GM23338 (cell line): ENCODE results near the gene PTGER2. TPM values are rescaled to one million over a fixed set of nuclear protein-coding genes. Genes with fewer than 3 reads are reported as not detected.

Experiments
- ATAC-seq: fragments of 200-7000 bp; cut with Tn5 transposase; 3 replicates; pipeline ENCODE4 v1.9.1; 2020
- DNase-seq: peaks from one replicate; pipeline ENCODE4 v3.0.0-alpha.2; 2015; ENCODE audit warnings: low spot score
- H2AFZ ChIP-seq: fragments of 200-600 bp; sonication (generic); 2 replicates; pipeline ENCODE4 v1.8.0; 2016; ENCODE audit warnings: antibody characterized with exemption, mild to moderate bottlenecking, moderate library complexity
- H3F3A ChIP-seq: fragments of 200-600 bp; sonication (generic); replicated peaks from 2 replicates; pipeline ENCODE4 v1.8.0; 2017; ENCODE audit warnings: antibody characterized with exemption, mixed run types, low read depth
- H3K27ac ChIP-seq: fragments of 200-600 bp; sonication (generic); 2 replicates; pipeline ENCODE4 v1.6.1; 2016; ENCODE audit warnings: low read depth
- H3K27me3 ChIP-seq: fragments of 200-600 bp; sonication (generic); 2 replicates; pipeline ENCODE4 v1.8.0; 2016; ENCODE audit warnings: mild to moderate bottlenecking, mixed run types, moderate library complexity; ENCODE audit not compliant: insufficient read depth
- H3K36me3 ChIP-seq: fragments of 200-600 bp; sonication (generic); 2 replicates; pipeline ENCODE4 v1.8.0; 2016; ENCODE audit warnings: mild to moderate bottlenecking; ENCODE audit not compliant: insufficient read depth
- H3K4me1 ChIP-seq: fragments of 200-600 bp; sonication (generic); 2 replicates; pipeline ENCODE4 v1.8.0; 2016; ENCODE audit warnings: mild to moderate bottlenecking, moderate library complexity; ENCODE audit not compliant: insufficient read depth
- H3K4me2 ChIP-seq: fragments of 200-600 bp; sonication (generic); 2 replicates; pipeline ENCODE4 v1.7.1; 2017; ENCODE audit warnings: mixed run types
- H3K4me3 ChIP-seq: fragments of 200-600 bp; sonication (generic); 2 replicates; pipeline ENCODE4 v1.6.1; 2016; ENCODE audit warnings: mixed run types
- H3K79me2 ChIP-seq: fragments of 200-600 bp; sonication (generic); replicated peaks from 2 replicates; pipeline ENCODE4 v1.8.0; 2017; ENCODE audit warnings: mild to moderate bottlenecking; ENCODE audit not compliant: insufficient read depth
- H3K9me2 ChIP-seq: fragments of 200-600 bp; sonication (generic); 2 replicates; pipeline ENCODE4 v1.8.0; 2017; ENCODE audit not compliant: insufficient read depth
- H4K20me1 ChIP-seq: fragments of 200-600 bp; sonication (generic); replicated peaks from 2 replicates; pipeline ENCODE4 v1.8.0; 2017; ENCODE audit warnings: mild to moderate bottlenecking; ENCODE audit not compliant: insufficient read depth
- H3K27ac Mint-ChIP-seq: 2 replicates; pipeline ENCODE4 v1.8.0; 2020; ENCODE audit warnings: inconsistent platforms, mild to moderate bottlenecking, moderate library complexity, mixed read lengths
- H3K27me3 Mint-ChIP-seq: 3 replicates; pipeline ENCODE4 v1.8.0; 2022; ENCODE audit warnings: low read depth, mild to moderate bottlenecking, moderate library complexity, mixed read lengths, inconsistent platforms; ENCODE audit not compliant: insufficient read depth, poor library complexity
- H3K36me3 Mint-ChIP-seq: 3 replicates; pipeline ENCODE4 v1.8.0; 2021; ENCODE audit warnings: low read depth, mild to moderate bottlenecking, inconsistent platforms, moderate library complexity, mixed read lengths
- H3K4me1 Mint-ChIP-seq: 3 replicates; pipeline ENCODE4 v1.8.0; 2020; ENCODE audit warnings: mild to moderate bottlenecking, inconsistent platforms, mixed read lengths
- H3K4me3 Mint-ChIP-seq: 3 replicates; pipeline ENCODE4 v1.8.0; 2021; ENCODE audit warnings: moderate library complexity, mild to moderate bottlenecking, inconsistent platforms, mixed read lengths
- H3K9me3 Mint-ChIP-seq: 3 replicates; pipeline ENCODE4 v1.8.0; 2020; ENCODE audit warnings: moderate library complexity, mild to moderate bottlenecking, inconsistent platforms, mixed read lengths
- EZH2 ChIP-seq: fragments of 200-600 bp; sonication (generic); IDR thresholded peaks from one replicate; pipeline ENCODE4 v1.8.0; 2017; ENCODE audit warnings: antibody characterized with exemption, mild to moderate bottlenecking, low read depth; ENCODE audit not compliant: unreplicated experiment
- EZH2phosphoT487 ChIP-seq: fragments of 200-600 bp; sonication (generic); IDR thresholded peaks from one replicate; pipeline ENCODE4 v1.8.1; 2018; ENCODE audit warnings: antibody characterized with exemption; ENCODE audit not compliant: unreplicated experiment
- NANOG ChIP-seq: IDR thresholded peaks from 2 replicates; pipeline ENCODE4 v1.6.1; 2016; ENCODE audit warnings: antibody characterized with exemption, borderline replicate concordance
- POLR2AphosphoS5 ChIP-seq: IDR thresholded peaks from 2 replicates; pipeline ENCODE4 v1.6.1; 2016; ENCODE audit warnings: antibody characterized with exemption, low read depth
- STAT1 ChIP-seq: IDR thresholded peaks from one replicate; pipeline ENCODE4 v1.6.1; 2016; ENCODE audit warnings: antibody characterized with exemption; ENCODE audit not compliant: unreplicated experiment
- polyA plus RNA-seq: library from polyadenylated mRNA; unstranded; fragments of >200 nt; fragmentation: Nextera tagmentation; extraction: Ambion mirVana; gene quantifications from 2 replicates; pipeline ENCODE4 v1.2.1, GENCODE V29; 2016
- total RNA-seq: library from RNA; depleted of rRNA; stranded (reverse); fragments of >200 nt; shearing (Covaris generic); gene quantifications from 2 replicates; pipeline ENCODE4 v1.2.3, GENCODE V29; 2014
- TF ChIP-seq, protein P1 (sequence below): IDR thresholded peaks from 2 replicates; pipeline ENCODE4 v1.6.1; 2016; ENCODE audit warnings: antibody characterized with exemption
- TF ChIP-seq, protein P2 (sequence below): IDR thresholded peaks from one replicate; pipeline ENCODE4 v1.6.1; 2018; ENCODE audit warnings: antibody characterized with exemption; ENCODE audit not compliant: unreplicated experiment
- TF ChIP-seq, protein P3 (sequence below): fragments of 250-450 bp; sonication (Bioruptor Pico); IDR thresholded peaks from 2 replicates; pipeline ENCODE4 v1.5.0; 2020; ENCODE audit warnings: mild to moderate bottlenecking, moderate library complexity

The PTGER2 gene
- total and polyA plus RNA-seq, 2 experiments from 2014 or later = 1.3 TPM

DNA sequence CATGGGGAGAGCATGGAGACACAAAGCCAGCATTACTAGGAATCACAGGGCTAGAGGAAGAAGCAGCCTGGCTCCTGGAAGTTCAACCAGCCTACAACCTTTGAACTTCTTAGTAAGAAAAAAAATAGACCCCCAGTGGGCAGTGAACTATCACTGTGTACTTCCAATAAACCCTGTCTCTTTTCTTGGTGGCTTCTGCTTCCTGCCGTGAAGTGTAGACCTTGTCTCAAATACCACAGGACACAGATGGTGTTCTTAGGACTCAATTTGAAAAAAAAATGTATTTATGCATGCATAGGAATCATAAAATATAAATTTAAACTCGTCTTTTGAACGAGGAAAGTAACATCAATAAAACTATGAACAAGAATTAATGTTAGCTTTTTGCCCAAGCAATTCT is 3.6 kb upstream of the PTGER2 start:
- no peak overlapping the region for H2AFZ ChIP-seq
- H3K4me2 ChIP-seq = no peak overlapping the region
- Mint-ChIP-seq H3K27me3 (peaks cover 29% of the 10 kb centered on the region), H3K36me3 (no peaks in the 10 kb centered on the region; the same call in 2 of the 3 replicates), H3K4me1 (peaks cover 13% of the 10 kb centered on the region; the same call in 2 of the 3 replicates), H3K27ac (no peak overlapping the region), H3K4me3 (no peak overlapping the region), H3K9me3 (peaks cover 3% of the 10 kb centered on the region; the same call in 1 of the 3 replicates)
- DNase-seq = no peak
- ATAC-seq = no peak
- TF ChIP-seq NANOG (no peak), EZH2phosphoT487 (no peak), EZH2 (no peak), POLR2AphosphoS5 (no peak)
- TF ChIP-seq, protein P1, sequence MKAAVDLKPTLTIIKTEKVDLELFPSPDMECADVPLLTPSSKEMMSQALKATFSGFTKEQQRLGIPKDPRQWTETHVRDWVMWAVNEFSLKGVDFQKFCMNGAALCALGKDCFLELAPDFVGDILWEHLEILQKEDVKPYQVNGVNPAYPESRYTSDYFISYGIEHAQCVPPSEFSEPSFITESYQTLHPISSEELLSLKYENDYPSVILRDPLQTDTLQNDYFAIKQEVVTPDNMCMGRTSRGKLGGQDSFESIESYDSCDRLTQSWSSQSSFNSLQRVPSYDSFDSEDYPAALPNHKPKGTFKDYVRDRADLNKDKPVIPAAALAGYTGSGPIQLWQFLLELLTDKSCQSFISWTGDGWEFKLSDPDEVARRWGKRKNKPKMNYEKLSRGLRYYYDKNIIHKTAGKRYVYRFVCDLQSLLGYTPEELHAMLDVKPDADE = no peak
- TF ChIP-seq, protein P2, sequence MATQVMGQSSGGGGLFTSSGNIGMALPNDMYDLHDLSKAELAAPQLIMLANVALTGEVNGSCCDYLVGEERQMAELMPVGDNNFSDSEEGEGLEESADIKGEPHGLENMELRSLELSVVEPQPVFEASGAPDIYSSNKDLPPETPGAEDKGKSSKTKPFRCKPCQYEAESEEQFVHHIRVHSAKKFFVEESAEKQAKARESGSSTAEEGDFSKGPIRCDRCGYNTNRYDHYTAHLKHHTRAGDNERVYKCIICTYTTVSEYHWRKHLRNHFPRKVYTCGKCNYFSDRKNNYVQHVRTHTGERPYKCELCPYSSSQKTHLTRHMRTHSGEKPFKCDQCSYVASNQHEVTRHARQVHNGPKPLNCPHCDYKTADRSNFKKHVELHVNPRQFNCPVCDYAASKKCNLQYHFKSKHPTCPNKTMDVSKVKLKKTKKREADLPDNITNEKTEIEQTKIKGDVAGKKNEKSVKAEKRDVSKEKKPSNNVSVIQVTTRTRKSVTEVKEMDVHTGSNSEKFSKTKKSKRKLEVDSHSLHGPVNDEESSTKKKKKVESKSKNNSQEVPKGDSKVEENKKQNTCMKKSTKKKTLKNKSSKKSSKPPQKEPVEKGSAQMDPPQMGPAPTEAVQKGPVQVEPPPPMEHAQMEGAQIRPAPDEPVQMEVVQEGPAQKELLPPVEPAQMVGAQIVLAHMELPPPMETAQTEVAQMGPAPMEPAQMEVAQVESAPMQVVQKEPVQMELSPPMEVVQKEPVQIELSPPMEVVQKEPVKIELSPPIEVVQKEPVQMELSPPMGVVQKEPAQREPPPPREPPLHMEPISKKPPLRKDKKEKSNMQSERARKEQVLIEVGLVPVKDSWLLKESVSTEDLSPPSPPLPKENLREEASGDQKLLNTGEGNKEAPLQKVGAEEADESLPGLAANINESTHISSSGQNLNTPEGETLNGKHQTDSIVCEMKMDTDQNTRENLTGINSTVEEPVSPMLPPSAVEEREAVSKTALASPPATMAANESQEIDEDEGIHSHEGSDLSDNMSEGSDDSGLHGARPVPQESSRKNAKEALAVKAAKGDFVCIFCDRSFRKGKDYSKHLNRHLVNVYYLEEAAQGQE = no peak
- no peaks in the 10 kb centered on the region for H3K36me3 ChIP-seq
- no peaks in the 10 kb centered on the region; the same call in 1 of the 2 replicates for H3F3A ChIP-seq
- H3K4me1 ChIP-seq = peaks cover 9% of the 10 kb centered on the region
- H3K4me3 ChIP-seq = no peak overlapping the region
- H3K27ac ChIP-seq = no peak overlapping the region
- no peaks in the 10 kb centered on the region for H4K20me1 ChIP-seq
- no peaks in the 10 kb centered on the region for H3K79me2 ChIP-seq
- H3K9me2 ChIP-seq = no peaks in the 10 kb centered on the region
- peaks cover 39% of the 10 kb centered on the region for H3K27me3 ChIP-seq

DNA sequence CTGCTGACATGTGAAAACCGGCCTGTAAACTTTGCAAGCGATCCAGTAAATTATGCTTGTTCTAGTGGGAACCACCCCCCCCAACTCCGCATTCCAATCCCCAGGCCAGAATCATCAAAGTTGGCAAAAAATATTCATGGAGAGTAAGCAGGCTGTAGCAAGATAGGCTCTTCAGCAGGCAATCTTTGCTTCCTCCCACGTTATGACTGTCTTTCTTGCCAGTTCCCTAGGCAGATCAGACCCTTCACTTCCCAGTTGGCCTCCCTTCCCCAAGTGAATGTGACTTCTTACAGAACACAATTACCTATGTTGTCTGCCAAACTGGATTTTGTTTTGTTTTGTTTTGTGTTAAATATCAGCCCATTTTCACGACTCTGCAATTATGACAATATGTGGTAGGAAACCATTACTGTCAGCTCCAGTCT is 1.2 kb upstream of the PTGER2 start:
- Histone ChIP-seq H3K27ac (no peak overlapping the region), H3K36me3 (no peaks in the 10 kb centered on the region), H3K4me3 (no peak overlapping the region; the same call in 1 of the 2 replicates), H3K27me3 (peaks cover 63% of the 10 kb centered on the region), H3K9me2 (no peaks in the 10 kb centered on the region), H3K79me2 (no peaks in the 10 kb centered on the region), H4K20me1 (no peaks in the 10 kb centered on the region; the same call in 1 of the 2 replicates), H2AFZ (no peak overlapping the region), H3K4me2 (peak overlapping the region; percentile 93), H3K4me1 (peaks cover 26% of the 10 kb centered on the region), H3F3A (no peaks in the 10 kb centered on the region; the same call in 1 of the 2 replicates)
- DNase-seq (no peak), ATAC-seq (no peak)
- TF ChIP-seq, protein P3, sequence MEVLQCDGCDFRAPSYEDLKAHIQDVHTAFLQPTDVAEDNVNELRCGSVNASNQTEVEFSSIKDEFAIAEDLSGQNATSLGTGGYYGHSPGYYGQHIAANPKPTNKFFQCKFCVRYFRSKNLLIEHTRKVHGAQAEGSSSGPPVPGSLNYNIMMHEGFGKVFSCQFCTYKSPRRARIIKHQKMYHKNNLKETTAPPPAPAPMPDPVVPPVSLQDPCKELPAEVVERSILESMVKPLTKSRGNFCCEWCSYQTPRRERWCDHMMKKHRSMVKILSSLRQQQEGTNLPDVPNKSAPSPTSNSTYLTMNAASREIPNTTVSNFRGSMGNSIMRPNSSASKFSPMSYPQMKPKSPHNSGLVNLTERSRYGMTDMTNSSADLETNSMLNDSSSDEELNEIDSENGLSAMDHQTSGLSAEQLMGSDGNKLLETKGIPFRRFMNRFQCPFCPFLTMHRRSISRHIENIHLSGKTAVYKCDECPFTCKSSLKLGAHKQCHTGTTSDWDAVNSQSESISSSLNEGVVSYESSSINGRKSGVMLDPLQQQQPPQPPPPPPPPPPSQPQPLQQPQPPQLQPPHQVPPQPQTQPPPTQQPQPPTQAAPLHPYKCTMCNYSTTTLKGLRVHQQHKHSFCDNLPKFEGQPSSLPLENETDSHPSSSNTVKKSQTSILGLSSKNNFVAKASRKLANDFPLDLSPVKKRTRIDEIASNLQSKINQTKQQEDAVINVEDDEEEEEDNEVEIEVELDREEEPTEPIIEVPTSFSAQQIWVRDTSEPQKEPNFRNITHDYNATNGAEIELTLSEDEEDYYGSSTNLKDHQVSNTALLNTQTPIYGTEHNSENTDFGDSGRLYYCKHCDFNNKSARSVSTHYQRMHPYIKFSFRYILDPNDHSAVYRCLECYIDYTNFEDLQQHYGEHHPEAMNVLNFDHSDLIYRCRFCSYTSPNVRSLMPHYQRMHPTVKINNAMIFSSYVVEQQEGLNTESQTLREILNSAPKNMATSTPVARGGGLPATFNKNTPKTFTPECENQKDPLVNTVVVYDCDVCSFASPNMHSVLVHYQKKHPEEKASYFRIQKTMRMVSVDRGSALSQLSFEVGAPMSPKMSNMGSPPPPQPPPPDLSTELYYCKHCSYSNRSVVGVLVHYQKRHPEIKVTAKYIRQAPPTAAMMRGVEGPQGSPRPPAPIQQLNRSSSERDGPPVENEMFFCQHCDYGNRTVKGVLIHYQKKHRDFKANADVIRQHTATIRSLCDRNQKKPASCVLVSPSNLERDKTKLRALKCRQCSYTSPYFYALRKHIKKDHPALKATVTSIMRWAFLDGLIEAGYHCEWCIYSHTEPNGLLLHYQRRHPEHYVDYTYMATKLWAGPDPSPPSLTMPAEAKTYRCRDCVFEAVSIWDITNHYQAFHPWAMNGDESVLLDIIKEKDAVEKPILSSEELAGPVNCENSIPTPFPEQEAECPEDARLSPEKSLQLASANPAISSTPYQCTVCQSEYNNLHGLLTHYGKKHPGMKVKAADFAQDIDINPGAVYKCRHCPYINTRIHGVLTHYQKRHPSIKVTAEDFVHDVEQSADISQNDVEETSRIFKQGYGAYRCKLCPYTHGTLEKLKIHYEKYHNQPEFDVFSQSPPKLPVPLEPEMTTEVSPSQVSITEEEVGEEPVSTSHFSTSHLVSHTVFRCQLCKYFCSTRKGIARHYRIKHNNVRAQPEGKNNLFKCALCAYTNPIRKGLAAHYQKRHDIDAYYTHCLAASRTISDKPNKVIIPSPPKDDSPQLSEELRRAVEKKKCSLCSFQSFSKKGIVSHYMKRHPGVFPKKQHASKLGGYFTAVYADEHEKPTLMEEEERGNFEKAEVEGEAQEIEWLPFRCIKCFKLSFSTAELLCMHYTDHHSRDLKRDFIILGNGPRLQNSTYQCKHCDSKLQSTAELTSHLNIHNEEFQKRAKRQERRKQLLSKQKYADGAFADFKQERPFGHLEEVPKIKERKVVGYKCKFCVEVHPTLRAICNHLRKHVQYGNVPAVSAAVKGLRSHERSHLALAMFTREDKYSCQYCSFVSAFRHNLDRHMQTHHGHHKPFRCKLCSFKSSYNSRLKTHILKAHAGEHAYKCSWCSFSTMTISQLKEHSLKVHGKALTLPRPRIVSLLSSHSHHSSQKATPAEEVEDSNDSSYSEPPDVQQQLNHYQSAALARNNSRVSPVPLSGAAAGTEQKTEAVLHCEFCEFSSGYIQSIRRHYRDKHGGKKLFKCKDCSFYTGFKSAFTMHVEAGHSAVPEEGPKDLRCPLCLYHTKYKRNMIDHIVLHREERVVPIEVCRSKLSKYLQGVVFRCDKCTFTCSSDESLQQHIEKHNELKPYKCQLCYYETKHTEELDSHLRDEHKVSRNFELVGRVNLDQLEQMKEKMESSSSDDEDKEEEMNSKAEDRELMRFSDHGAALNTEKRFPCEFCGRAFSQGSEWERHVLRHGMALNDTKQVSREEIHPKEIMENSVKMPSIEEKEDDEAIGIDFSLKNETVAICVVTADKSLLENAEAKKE (CRISPR knock-in tag) = no peak
- peak; percentile 9 for TF ChIP-seq EZH2
- no peak for TF ChIP-seq STAT1
- no peak for TF ChIP-seq NANOG
- Mint-ChIP-seq H3K4me1 (peaks cover 23% of the 10 kb centered on the region), H3K4me3 (no peak overlapping the region), H3K27ac (no peak overlapping the region), H3K9me3 (peaks cover 3% of the 10 kb centered on the region; the same call in 1 of the 3 replicates), H3K36me3 (no peaks in the 10 kb centered on the region; the same call in 2 of the 3 replicates), H3K27me3 (peaks cover 46% of the 10 kb centered on the region)
